Measurements from ENCODE around the gene ZNF511.
"Not testable (repeated sequence)": the region's sequence is repeated elsewhere in the genome, so short reads cannot be mapped to it uniquely, and the experiment has no call there.

ZNF511 gene

DNA sequence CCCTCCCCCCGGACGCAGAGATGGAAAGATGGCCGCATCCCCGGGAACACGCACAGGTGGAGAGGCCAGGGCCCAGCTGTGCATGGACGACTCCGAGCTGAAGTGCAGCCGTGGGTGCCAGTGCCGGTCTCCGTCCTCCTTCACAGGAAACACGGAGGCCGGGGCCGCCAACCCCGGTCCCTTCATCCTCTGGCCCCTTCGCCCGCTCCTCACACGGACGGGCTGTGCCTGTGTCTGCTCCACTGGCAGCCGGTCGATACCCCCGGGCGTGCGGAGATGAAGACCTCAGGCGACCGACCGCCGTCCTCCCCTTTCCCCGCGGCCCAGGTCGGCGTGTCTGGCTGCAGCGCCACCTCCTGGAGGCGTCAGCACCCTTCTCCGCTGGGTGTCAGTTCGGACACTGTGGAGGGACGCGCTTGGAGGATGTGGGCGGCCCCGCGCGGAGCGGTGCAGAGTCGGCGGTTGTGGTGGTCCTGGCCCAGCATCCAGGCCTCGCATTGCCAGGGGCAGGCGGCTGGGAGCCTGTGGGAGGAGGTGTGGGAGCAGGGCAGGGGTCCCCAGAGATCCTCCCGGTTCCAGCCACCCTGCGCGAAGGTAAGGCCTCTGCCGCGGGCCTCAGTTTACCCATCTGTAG, 9.9 kb downstream of the ZNF511 start:
- peak; percentile 31 for DNase-seq

DNA sequence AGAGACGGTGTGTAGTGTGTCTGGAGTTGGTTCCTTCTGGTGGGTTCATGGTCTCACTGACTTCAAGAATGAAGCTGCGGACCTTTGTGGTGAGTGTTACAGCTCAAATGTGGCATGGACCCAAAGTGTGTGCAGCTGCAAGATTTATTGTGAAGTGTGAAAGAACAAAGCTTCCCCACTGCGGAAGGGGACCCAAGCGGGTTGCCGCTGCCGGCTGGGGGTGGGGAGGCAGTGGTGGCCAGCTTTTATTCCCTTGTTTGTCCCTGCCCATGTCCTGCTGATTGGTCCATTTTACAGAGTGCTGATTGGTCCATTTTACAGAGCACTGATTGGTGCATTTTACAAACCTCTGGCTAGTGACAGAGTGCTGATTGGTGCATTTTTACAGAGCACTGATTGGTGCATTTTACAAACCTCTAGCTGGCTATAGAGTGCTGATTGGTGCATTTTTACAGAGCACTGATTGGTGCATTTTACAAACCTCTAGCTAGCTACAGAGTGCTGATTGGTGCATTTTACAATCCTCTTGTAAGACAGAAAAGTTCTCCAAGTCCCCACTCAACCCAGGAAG, 12.2 kb downstream of the ZNF511 start:
- DNase-seq: not testable (repeated sequence)

DNA sequence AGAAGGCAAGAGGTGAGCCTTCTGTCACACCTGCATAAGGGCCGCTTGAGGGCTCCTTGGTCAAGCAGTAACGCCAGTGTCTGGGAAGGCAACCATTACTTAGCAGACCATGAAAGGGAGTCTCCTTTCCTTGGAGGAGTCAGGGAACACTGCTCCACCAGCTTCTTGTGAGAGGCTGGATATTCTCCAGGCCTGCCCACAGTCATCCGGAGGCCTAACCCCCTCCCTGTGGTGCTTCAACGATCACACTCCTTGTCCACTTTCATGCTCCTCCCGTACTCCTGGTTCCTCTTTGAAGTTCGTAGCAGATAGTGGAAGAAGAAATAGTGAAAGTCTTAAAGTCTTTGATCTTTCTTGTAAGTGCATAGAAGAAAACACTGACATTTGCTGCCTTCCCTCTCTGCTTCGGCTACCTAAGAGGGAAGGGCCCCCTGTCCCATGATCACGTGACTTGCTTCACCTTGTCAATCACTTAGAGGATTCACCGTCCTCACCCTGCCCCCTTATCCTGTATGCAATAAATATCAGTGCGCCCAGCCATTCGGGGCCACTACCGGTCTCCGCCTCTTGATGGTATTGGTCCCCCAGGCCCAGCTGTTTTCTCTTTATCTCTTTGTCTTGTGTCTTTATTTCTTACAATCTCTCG, 13.5 kb downstream of the ZNF511 start:
- DNase-seq: not testable (repeated sequence)

DNA sequence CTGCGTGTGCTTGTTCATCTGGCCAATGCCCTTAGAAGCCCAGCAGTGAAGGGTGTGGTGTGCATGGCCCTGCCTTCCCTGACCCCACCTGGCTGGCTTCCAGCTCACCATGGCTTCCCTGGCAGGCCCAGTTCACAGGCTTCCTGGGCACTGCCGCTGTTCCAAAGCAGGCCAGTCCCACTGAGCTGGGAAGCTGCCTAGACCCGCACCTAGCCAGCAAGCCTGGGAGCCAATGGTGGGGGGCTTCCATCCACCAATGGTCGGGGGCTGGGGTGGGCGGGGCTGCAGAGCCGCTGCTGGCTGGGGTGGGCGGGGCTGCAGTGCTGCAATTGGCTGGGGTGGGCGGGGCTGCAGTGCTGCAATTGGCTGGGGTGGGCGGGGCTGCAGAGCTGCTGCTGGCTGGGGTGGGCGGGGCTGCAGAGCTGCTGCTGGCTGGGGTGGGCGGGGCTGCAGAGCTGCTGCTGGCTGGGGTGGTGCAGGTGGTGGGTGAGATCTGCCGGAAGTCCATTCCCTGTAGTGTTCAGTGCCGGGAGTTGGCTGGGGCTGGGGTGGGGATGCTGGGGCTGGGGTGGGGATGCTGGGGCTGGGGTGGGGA, 15.6 kb downstream of the ZNF511 start:
- DNase-seq: peak; percentile 24

DNA sequence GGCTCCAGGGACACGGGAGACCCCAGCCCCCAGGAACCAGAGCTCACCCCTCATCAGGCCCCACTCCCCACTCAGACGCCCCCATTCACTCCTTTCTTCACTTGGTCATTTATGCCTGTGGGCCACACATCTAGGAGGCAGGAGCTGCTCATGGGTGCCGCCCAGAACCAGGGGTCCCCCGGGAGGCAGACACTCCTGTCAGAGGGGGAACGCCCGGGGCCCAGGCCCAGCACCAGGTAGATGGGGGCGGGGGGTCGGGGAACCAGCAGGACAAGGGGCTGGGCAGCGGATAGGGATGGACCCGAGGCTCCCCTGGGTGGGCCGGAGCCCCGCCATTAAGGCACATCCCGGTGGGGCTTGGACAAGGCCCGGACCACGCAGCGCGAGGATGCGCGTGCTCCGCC, 16.1 kb downstream of the ZNF511 start:
- DNase-seq: no peak

DNA sequence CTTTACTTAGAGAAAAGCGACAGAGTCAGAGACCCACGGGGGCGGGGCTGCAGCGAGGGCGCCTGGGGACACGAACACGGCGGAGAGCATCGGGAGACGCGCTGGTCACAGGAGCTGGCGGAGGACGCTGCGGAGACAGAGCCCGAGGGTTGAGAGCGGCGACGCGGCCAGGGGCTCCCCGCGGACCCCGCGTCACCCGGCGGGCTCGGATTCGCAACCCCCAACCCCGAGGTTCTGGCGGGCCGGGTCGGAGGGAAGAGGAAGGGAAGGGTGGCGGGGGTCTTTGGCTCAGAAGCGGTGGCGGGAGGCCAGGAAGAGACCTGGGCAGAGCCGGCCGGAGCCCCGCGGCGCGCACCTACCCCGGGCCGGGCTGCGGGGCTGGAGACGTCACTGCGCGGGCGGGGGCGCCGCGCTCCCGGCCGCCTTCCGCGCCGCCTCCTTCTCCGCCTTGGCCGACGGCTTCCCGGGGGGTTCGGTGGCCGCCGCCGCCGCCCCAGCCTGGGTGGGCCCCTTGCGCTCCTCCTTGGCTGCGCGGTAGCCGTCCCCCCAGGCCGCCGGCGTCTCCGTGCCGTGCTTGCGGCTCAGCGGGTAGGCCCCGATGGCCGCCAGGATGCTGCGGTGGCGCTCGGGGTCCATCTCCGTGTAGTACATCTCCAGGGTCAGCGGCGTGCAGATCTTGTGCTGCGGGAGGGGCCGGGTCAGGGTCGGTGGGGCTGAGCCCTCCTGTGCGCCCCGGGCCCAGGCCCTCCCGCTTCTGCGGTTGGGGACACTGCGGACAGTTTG, 16.9 kb downstream of the ZNF511 start:
- DNase-seq: no peak

- no peak for DNase-seq
Measured at GRCh38 chr10:133326223-133326551, 17.5 kb downstream of the ZNF511 start.

DNA sequence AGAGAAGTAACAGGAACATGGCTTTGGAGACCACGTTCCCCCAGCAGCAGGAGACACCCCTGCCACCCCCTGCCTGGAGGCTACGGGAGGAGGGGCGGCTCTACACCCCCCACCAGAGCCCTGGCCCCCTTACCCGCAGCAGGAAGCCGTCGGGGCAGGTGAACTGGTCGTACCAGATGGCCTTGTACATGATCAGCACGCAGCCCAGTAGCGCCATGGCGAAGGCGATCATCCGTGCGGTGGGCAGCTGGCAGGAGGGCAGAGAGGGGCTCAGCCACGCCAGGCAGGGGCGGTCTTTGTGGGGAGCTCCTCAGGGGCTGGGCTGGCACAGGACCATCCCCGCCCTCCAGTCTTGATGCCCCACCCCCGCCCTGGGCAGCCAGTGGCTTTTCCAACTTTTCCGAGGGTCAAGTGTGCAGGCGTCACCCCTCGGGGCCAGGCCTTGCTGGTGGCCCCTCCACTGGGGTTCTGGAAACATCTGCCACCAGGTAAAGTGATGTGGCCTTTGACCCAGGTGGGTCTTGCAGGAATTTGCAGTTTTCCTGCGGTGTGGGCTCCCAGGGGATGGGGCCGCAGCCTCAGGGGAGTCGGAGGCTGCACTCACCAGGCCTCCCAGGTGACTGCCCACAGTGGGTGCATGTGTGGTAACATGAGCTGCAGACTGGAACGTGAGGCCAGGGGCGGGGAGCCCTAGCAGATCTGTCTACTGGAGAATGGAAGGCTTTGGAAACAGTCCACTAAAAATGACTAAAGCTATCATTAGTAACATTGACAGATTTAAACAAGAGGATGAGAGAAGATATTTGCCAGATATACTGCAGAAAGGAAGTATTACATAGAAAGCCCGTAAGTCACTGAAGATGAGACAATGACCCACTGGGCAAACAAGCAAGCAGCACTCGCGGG, 18.3 kb downstream of the ZNF511 start:
- no peak for DNase-seq

GRCh38 chr10:133327651-133328357, 19.1 kb downstream of the ZNF511 start:
- DNase-seq: no peak

DNA sequence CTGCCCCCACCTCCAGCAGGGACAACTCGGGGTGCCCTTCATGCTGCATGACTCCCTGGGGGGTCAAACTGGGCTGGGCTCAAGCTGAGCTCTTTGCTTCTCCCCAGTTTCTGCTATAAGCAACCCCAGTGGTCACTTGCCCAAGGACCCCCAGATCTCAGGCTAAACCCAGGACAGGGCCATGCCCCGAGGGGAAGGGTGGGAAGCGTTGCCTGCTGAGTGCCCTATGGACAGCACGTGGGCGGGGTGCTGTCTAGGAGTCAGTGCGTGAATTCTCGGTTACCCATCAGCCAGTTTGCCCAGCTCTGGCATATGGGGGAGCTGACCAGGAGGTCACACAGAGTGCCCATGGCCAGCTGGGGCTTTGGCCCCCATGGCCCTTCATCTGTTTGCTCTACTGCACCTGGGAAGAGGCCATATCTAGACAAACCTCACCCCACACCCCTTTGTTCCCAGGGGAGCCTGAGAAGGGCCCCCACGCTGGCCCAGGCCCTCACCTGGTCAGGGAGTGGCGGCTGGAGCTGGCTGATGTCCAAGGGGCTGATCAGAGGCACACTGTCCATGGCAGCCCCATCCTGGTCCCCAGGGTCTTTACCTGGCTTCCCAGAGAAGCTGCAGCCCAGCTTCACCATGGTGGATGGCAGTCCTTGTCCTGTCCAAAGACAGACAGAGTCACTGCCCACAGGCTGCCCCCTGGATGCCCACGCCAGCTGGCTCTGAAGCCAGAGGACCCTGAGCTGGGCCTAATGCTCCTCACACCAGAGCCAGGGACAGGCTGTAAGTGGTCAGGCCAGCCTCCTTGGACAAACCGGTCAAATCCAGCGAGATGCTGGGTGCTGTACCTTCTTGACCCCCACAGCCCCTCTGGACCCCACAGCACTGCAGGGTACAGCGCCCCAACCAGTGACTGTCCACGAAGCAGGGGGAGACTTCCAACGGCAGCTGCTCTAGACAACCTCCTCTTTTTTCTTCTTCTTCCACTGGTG, 19.9 kb downstream of the ZNF511 start:
- no peak for DNase-seq

DNA sequence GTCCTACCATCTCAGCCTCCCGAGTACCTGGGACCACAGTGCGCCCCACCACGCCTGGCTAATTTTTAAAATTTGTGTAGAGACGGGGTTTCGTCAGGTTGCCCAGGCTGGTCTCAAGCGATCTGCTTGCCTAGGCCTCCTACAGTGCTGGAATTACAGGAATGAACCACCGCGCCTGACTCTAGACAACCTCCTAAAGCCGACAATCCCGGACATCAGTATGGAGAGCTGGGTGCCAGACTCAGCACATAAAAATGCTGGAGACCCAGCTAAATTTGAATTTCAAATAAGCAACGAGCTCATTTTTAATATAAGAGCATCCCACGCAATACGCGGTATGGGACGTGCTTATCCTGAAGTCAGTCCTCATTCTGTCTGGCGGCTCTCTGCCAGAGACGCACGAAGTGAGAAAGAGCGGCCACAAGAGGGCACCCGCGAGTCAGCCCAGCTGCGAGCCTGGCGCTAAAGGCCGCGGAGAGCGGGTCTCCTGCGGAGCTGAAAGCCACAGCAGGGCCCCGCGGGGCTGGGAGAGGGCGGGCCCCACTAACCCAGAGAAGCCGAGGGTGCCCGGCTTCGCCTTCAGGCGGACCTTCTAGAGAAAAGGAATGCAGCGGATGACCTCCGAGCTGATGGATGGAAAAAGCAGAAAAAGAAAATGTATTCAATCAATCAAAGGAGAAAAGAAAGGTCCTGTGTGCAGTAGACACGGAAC, 20.9 kb downstream of the ZNF511 start:
- peak; percentile 54 for DNase-seq

DNA sequence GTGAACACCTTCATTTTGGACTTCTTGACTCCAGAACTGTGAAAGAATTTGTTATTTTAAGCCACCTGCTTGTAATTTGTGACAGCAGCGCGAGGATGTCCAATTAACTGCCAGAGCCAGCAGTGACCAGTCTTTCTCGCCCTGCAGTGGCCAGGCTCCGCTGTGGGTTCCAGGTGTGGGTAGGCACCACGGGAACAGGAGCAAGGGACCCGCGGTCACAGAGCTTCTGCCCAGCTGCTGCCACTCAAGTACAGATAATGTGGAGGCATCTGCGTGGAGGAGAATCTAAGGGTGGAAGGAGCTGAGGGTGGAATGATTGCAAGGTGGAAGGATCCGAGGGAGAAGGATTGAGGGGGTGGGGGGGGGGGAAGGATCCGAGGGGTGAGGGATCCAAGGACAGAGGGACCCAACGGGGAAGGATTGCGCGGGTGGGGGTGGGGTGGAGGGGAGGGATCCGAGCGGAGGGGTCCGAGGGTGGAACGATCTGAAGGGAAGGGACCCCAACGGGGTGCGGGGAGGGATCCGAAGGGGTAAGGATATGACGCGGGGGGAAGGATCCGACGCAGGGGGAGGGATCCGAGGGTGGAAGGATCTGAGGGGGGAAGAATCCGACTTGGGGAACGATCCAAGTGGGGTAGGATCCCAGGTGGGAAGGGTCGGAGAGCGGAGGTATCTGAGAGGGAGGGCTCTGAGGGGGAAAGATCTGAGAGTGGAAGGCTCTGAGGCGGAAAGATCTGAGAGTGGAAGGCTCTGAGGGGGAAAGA, 24.4 kb downstream of the ZNF511 start:
- DNase-seq: no peak

- no peak for DNase-seq
Measured at GRCh38 chr10:133334503-133335245, 26.0 kb downstream of the ZNF511 start.

DNA sequence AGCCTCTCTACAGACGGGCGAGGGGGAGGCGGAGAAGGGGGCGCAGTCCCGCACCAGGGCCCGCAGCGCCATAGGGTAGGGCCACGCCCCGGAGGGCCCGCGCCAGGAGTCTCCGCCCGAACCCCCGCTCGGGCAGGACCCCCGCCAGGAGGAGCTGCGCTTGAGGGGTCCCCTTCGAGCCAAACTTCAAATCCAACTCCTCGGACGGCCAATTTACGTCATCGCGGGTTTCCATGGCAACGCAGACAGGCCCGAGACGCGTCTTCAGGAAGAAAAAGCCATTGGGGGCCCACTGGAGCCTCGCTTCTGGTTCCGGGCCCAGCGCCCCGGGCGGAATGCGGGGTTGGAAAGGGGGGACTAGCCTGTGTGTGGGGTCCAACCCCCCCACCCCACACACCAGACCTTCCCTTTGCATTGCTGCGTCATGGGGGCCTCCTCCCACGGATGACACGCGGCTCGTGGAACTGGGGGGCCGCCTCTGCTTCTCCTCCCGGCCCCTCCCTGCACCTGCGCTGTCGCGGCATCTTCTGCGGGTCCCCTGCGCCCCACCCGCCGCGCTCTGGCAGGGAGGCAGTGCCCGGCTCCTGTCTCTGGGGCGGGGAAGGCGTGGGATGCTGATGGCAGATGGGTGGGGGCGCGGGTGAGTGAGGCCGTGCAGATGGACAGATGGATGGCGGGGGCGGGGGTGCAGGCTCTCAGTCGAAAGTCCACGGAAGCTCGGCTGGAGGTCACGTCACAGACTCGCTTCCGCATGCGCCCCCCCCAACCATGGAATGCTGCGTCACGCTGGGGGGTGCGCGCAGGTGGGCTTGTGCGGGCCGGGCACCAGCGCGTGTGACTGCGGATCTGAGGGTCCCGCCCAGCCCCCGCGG, 26.8 kb downstream of the ZNF511 start:
- no peak for DNase-seq

DNA sequence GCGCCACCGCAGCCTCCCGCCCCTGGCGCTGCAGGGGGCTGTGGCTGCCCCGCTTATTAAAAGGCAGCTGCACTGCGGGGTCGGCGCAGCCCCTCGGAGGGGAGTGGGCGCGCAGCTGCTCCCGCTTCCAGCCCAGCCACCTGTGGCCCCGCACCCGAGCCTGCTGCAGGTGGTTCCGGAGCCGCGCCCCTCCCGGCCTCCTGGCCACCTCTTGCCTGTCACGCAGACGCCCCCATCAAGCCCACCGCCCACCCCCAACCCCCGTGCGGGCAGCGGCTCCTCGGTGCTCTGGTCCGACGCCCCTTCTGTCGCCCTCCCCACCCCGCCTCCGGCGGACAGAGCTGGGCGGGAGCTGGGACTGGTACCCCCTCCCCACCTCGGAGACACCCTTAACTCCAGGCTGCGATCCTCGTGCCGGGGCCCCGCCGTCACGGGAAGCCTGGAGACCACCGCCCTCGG, 27.4 kb downstream of the ZNF511 start:
- no peak for DNase-seq

GRCh38 chr10:133336577-133337369, 28.1 kb downstream of the ZNF511 start, which contains the start of gene CALY:
Gene CALY, minus strand, starts transcription at chr10:133336896. Its CDS starts 7,907 bp downstream, at chr10:133328989.
- peak; percentile 16 for DNase-seq
